ENCODE results near the gene TRAF3IP1.

GRCh38 chr2:238413368-238413767 is 93.0 kb downstream of the TRAF3IP1 start:
- TF ChIP-seq POLR2AphosphoS5 (IDR thresholded peaks at IDR 0.05; ENCODE audit: low read depth, low read length) = no peak
- no peak for TF ChIP-seq POLR2A (IDR thresholded peaks at IDR 0.05; ENCODE audit: low read depth, low read length)
- TF ChIP-seq POU2F2 (IDR thresholded peaks at IDR 0.05; ENCODE audit: low read depth, low read length) = no peak
